ENCODE data around the gene LAMTOR1. TPM values are rescaled to one million over a fixed set of nuclear protein-coding genes. Genes with fewer than 3 reads are reported as not detected.

The LAMTOR1 gene
- total RNA-seq, 1 donor from 2014 or later = 96.0 TPM

DNA sequence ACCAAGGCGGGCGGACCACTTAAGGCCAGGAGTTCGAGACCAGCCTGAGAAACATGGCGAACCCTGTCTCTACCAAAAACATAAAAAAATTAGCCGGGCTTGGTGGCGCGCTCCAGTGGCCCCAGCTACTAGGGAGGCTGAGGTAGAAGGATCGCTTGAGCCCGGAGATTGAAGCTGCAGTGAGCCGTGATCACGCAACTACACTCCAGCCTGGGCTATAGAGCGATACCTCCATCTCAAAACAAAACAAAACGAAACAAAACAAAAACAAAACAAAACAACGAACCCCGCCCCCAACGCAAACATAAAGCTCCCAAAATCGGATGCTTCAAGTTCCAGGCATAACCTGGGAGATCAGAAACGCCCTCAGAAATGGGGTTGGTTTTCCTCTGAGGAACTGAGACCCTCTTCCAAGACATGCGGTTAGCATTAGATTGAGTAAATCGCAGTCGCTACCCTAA lies 21.9 kb downstream of the LAMTOR1 start:
- intact Hi-C loops (cut with DNase I) = no loop called here
- ATAC-seq (no peak), DNase-seq (no peak)
- H3K4me1 ChIP-seq = peaks cover 26% of the 10 kb centered on the region
- TF ChIP-seq, protein P1, sequence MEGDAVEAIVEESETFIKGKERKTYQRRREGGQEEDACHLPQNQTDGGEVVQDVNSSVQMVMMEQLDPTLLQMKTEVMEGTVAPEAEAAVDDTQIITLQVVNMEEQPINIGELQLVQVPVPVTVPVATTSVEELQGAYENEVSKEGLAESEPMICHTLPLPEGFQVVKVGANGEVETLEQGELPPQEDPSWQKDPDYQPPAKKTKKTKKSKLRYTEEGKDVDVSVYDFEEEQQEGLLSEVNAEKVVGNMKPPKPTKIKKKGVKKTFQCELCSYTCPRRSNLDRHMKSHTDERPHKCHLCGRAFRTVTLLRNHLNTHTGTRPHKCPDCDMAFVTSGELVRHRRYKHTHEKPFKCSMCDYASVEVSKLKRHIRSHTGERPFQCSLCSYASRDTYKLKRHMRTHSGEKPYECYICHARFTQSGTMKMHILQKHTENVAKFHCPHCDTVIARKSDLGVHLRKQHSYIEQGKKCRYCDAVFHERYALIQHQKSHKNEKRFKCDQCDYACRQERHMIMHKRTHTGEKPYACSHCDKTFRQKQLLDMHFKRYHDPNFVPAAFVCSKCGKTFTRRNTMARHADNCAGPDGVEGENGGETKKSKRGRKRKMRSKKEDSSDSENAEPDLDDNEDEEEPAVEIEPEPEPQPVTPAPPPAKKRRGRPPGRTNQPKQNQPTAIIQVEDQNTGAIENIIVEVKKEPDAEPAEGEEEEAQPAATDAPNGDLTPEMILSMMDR (IDR thresholded peaks at IDR 0.05) = no peak
- H3K27ac ChIP-seq = peak overlapping the region; percentile 85
- no peaks in the 10 kb centered on the region for H3K9me3 ChIP-seq
- no peaks in the 10 kb centered on the region for H3K27me3 ChIP-seq (ENCODE audit: low read depth)
- peaks cover 9% of the 10 kb centered on the region for H3K36me3 ChIP-seq
- H3K4me3 ChIP-seq = peak overlapping the region; percentile 70

GRCh38 chr11:72080326-72081183 lies 22.5 kb downstream of the LAMTOR1 start, which contains the start of the genes LRRC51 and NUMA1:
LRRC51 (plus strand) TSS chr11:72080850; CDS start chr11:72089084, 8,234 bp downstream.
NUMA1 (minus strand) TSS chr11:72080542; CDS start chr11:72035943, 44,599 bp downstream.
- no peaks in the 10 kb centered on the region for H3K27me3 ChIP-seq (ENCODE audit: low read depth)
- H3K36me3 ChIP-seq = peaks cover 6% of the 10 kb centered on the region
- ATAC-seq (peak; percentile 97 to 98), DNase-seq (peak; percentile 100)
- intact Hi-C loops (cut with DNase I) = no loop called here
- TF ChIP-seq, protein P1 (IDR thresholded peaks at IDR 0.05) = no peak
- peak within 1 kb of the TSS; percentile 85 for H3K27ac ChIP-seq
- peak within 1 kb of the TSS; percentile 70 for H3K4me3 ChIP-seq
- peaks cover 26% of the 10 kb centered on the region for H3K4me1 ChIP-seq
- H3K9me3 ChIP-seq = no peaks in the 10 kb centered on the region

DNA sequence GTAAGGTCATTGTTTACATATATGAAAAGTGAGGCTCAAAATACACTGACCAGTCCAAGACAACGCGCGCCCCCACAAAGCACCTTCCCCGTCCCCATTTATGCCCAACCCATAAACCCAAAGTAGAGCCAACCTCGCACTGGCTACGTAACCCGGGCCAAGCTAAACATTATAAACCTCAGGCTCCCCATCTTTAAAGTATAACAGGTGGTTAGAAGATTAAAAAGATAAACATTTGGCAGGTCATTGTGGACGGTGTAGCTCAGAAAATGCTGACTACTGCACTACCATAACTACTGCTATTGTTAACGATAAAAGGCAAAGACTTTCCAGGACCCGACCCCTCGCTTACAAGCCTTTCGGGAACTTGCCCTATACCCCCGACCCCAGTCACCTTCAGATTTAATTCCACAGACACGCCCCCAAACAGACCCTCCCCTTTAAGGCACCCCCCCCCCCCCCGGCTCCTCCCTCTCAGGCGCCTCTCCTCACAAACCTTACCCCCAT lies 23.2 kb downstream of the LAMTOR1 start:
- peaks cover 30% of the 10 kb centered on the region for H3K4me1 ChIP-seq
- no peaks in the 10 kb centered on the region for H3K27me3 ChIP-seq (ENCODE audit: low read depth)
- TF ChIP-seq, protein P1 (IDR thresholded peaks at IDR 0.05) = no peak
- peaks cover 6% of the 10 kb centered on the region for H3K36me3 ChIP-seq
- H3K27ac ChIP-seq = peak overlapping the region; percentile 85
- H3K9me3 ChIP-seq = no peaks in the 10 kb centered on the region
- ATAC-seq (peak in 1 of 2 donors; percentile 62), DNase-seq (no peak)
- H3K4me3 ChIP-seq = peak overlapping the region; percentile 70
- intact Hi-C loops (cut with DNase I) = loop anchor here (5.0 kb wide), 1 partner anchor 38 kb away; no protein-coding TSS in a partner anchor

DNA sequence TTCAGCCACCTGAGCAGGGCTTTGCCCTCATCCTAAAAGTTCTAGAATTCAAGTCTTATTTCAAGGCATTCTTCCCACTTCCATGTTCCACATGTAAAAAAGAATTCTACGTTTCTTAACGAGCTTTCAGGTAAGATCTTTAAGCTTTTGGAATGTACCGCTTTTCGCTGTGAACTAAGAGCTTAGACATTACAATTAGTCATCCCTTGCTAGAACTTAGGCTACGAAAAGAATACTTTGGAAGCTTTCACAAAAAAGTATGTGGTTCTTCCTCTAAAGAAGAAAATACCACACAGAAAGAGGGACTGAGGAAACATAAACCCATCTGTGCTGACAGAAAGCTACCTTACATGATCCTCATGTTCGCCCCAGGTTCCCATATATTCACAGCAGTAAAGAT lies 24.6 kb downstream of the LAMTOR1 start:
- DNase-seq (no peak), ATAC-seq (no peak)
- intact Hi-C loops (cut with DNase I) = loop anchor here (5.0 kb wide), 1 partner anchor 36 kb away; no protein-coding TSS in a partner anchor
- Histone ChIP-seq H3K27ac (no peak overlapping the region), H3K4me3 (no peak overlapping the region), H3K4me1 (peaks cover 30% of the 10 kb centered on the region), H3K27me3 (ENCODE audit: low read depth) (no peaks in the 10 kb centered on the region), H3K36me3 (peaks cover 6% of the 10 kb centered on the region), H3K9me3 (no peaks in the 10 kb centered on the region)
- TF ChIP-seq, protein P1 (IDR thresholded peaks at IDR 0.05) = no peak

DNA sequence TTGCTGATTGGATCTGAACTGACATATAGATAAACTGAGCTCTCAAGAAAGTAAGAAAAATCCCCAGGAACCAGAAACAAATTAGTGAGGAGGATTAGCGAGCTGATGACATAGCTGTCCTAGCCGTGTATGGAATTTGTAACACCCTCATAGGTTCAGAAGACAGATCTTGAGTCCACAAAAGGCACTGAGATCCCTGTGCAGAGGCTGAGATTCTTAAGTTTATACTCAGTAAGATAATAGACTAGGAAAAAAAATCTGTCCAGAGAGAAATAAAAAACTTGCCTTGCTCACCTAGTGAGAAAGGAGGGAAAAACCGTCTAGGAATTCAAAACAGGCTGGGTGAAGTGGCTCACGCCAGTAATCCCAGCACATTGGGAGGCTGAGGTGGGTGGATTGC lies 27.3 kb downstream of the LAMTOR1 start:
- peaks cover 40% of the 10 kb centered on the region for H3K4me1 ChIP-seq
- no peak for ATAC-seq

More for the DNA sequence above, 27.3 kb downstream of the LAMTOR1 start:
- Histone ChIP-seq H3K27ac (no peak overlapping the region), H3K27me3 (ENCODE audit: low read depth) (no peaks in the 10 kb centered on the region), H3K9me3 (no peaks in the 10 kb centered on the region), H3K4me3 (no peak overlapping the region), H3K36me3 (peaks cover 6% of the 10 kb centered on the region)
- TF ChIP-seq, protein P1 (IDR thresholded peaks at IDR 0.05) = no peak
- DNase-seq = no peak
- intact Hi-C loops (cut with DNase I) = loop anchor here (5.0 kb wide), 1 partner anchor 33 kb away; no protein-coding TSS in a partner anchor
